CD1c-positive myeloid dendritic cell (primary cell): ENCODE results near the gene IDUA.
A peak's percentile ranks its signal among the peaks of the same experiment; 100 is the strongest.

Experiments used
- DNase-seq: peaks from one replicate; pipeline ENCODE4 v3.0.0-alpha.2; 2016; ENCODE audit errors: extremely low spot score

IDUA gene

GRCh38 chr4:1000686-1001260 lies 13.9 kb downstream of the IDUA start:
- DNase-seq = no peak

GRCh38 chr4:1001561-1002130 lies 14.8 kb downstream of the IDUA start:
- DNase-seq = no peak

GRCh38 chr4:1002131-1002630 lies 15.3 kb downstream of the IDUA start:
- no peak for DNase-seq

- no peak for DNase-seq
These were observed 15.9 kb downstream of the IDUA start for GRCh38 chr4:1002631-1003251.

- DNase-seq = no peak
These were observed 16.6 kb downstream of the IDUA start for GRCh38 chr4:1003271-1004070.

GRCh38 chr4:1004071-1004418 lies 17.2 kb downstream of the IDUA start:
- DNase-seq = no peak

- DNase-seq = no peak
These were observed 18.0 kb downstream of the IDUA start for GRCh38 chr4:1004557-1005485.

- DNase-seq = no peak
These were observed 20.0 kb downstream of the IDUA start for GRCh38 chr4:1006856-1007255.

- DNase-seq = peak; percentile 46
These were observed 22.1 kb downstream of the IDUA start for GRCh38 chr4:1008840-1009541.

- peak; percentile 80 for DNase-seq
These were observed 22.9 kb downstream of the IDUA start for GRCh38 chr4:1009542-1010394.

GRCh38 chr4:1010395-1011021 lies 23.7 kb downstream of the IDUA start:
- DNase-seq = peak; percentile 92

GRCh38 chr4:1011022-1011665 lies 24.3 kb downstream of the IDUA start, which contains the start of gene FGFRL1:
Gene FGFRL1 (plus strand): TSS chr4:1011626. CDS start chr4:1012486, 860 bp downstream.
- peak; percentile 92 for DNase-seq

GRCh38 chr4:1011666-1012033 lies 24.8 kb downstream of the IDUA start:
- no peak for DNase-seq

GRCh38 chr4:1012034-1012739 lies 25.3 kb downstream of the IDUA start:
- DNase-seq = peak; percentile 35

- no peak for DNase-seq
These were observed 26.6 kb downstream of the IDUA start for GRCh38 chr4:1013225-1014073.

GRCh38 chr4:1014291-1015167 lies 27.7 kb downstream of the IDUA start:
- DNase-seq = peak; percentile 45
